NCI-H1048 (cell line): ENCODE data around the gene SUV39H2.
"Not testable (repeated sequence)": the region's sequence is repeated elsewhere in the genome, so short reads cannot be mapped to it uniquely, and the experiment has no call there.

Experiments
- DNase-seq: peaks from one replicate; lab custom pipeline; 2025; lab: John Stamatoyannopoulos, UW

Gene SUV39H2

GRCh38 chr10:14876764-14877163, 1.9 kb upstream of the SUV39H2 start:
- DNase-seq, result no peak

GRCh38 chr10:14879124-14879927, 660 bp downstream of the SUV39H2 start:
- no peak for DNase-seq

GRCh38 chr10:14879928-14880193, 1.2 kb downstream of the SUV39H2 start:
- no peak for DNase-seq

GRCh38 chr10:14880229-14880628, 1.6 kb downstream of the SUV39H2 start:
- no peak for DNase-seq

GRCh38 chr10:14884082-14884481, 5.4 kb downstream of the SUV39H2 start:
- DNase-seq, result no peak

- DNase-seq, result no peak
Observed at GRCh38 chr10:14889318-14889717, 10.7 kb downstream of the SUV39H2 start.

- DNase-seq, result no peak
Observed at GRCh38 chr10:14891151-14891550, 12.5 kb downstream of the SUV39H2 start.

GRCh38 chr10:14904316-14904732, 25.7 kb downstream of the SUV39H2 start:
- DNase-seq, result no peak

GRCh38 chr10:14904864-14905263, 26.2 kb downstream of the SUV39H2 start:
- no peak for DNase-seq

GRCh38 chr10:14905890-14906289, 27.2 kb downstream of the SUV39H2 start:
- no peak for DNase-seq

- no peak for DNase-seq
Observed at GRCh38 chr10:14906765-14907164, 28.1 kb downstream of the SUV39H2 start.

- DNase-seq, result not testable (repeated sequence)
Observed at GRCh38 chr10:14907591-14907990, 28.9 kb downstream of the SUV39H2 start.

GRCh38 chr10:14909101-14909500, 30.4 kb downstream of the SUV39H2 start:
- DNase-seq, result no peak

- DNase-seq, result no peak
Observed at GRCh38 chr10:14910953-14911352, 32.3 kb downstream of the SUV39H2 start.

GRCh38 chr10:14911801-14912200, 33.1 kb downstream of the SUV39H2 start:
- DNase-seq, result no peak

GRCh38 chr10:14916600-14916999, 37.9 kb downstream of the SUV39H2 start:
- no peak for DNase-seq

GRCh38 chr10:14917827-14918226, 39.2 kb downstream of the SUV39H2 start:
- no peak for DNase-seq

GRCh38 chr10:14918964-14919363, 40.3 kb downstream of the SUV39H2 start:
- no peak for DNase-seq

- DNase-seq, result no peak
Observed at GRCh38 chr10:14924013-14924412, 45.3 kb downstream of the SUV39H2 start.

- no peak for DNase-seq
Observed at GRCh38 chr10:14925268-14925667, 46.6 kb downstream of the SUV39H2 start.

- no peak for DNase-seq
Observed at GRCh38 chr10:14926061-14926470, 47.4 kb downstream of the SUV39H2 start.

- DNase-seq, result no peak
Observed at GRCh38 chr10:14926722-14927416, 48.2 kb downstream of the SUV39H2 start.

- no peak for DNase-seq
Observed at GRCh38 chr10:14930610-14931009, 51.9 kb downstream of the SUV39H2 start.

- DNase-seq, result no peak
Observed at GRCh38 chr10:14936584-14936983, 57.9 kb downstream of the SUV39H2 start.
